Measurements from ENCODE around the gene RCAN3.

Gene RCAN3

DNA sequence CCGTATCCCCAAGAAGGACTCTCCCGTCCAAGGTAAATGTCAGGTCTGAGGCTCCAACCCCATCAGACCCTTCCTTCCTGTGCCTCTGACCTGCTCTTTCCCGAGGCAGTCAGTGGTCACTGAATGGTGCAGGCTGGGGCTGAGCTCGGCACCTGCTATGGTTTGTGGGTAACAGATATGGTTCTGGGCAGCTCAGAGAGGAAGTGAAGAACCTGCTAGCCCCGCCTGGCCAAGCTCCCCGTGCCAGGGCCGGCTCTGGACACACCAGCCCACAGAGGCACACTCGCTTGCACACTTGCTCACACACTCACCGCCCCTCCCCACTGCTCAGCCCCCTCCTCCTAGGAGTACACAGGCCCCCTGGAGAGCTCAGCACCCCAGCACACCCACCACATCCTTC lies 69.7 kb downstream of the RCAN3 start:
- DNase-seq (ENCODE audit: low spot score) = no peak
- FAIRE-seq = no peak

DNA sequence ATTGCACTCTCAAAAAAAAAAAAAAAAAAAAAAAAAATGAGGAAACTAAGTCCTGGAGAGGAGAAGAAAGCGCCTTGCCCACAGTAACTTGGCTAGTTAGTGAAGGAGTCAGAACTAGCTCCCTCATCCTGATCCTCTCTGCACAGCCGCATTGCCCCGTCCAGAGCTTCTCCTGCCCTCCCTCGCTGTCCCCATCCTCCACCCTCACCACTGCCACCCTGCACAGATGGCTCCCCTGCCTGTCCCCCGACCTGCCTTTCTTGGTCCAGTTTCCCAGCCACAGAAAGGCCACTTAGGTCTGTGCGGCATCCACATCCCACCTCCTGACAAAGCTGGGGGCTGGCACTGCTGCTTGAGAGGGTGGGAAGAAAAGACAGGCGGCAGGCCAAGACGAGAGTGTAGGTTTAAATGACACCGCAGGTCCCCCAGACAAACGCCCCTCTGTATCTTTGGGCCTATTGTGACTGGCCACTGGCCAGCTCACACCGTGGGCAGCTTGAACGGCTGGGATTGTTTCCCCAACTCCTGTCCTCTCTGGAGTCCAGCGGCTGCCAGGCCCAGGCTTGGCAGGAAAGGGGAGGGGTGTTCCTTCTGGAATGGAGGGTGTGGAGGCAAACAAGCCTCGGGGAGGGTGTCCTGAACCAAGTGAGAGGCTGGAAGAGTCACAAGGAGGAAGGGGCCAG lies 73.4 kb downstream of the RCAN3 start:
- FAIRE-seq = no peak
- no peak for DNase-seq (ENCODE audit: low spot score)

DNA sequence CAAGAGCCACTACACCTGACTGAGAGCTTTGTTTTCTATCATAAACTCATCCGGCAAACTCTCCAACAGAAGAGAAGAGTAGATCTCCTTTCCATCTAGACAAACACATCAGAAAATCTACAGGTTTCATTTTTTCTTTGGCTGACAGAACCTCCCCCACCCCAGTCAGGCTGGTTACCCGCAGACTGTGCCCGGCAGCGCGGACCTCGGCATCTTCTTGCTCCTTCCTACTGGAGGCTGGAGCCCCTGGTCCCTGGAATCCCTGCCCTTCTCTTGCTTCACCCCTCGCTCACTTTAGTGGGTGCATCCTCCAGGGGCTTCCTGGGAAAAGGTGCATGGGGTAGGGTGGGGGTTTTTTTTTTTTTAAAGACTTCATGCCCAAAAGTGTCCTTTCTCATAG lies 76.2 kb downstream of the RCAN3 start:
- DNase-seq (ENCODE audit: low spot score) = no peak
- no peak for FAIRE-seq

DNA sequence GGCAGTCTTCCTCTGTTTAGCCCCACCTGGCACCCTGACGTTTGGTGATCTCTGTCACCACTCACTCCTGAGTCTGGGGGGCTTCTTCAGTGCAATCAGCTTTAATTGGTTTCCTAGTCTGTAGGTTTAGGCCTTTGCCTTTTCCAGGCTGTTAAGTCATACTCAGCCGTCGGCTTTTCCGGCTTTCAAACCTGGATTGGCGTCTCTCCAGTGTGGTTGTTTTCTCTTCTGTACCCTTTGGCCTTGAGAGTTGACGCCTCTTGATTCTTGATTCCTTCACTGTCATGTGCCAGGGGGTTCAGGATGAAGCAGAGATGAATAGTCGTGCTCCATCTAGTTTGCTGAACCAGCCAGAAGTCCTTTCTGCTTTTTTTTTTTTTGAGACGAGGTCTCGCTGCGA lies 78.1 kb downstream of the RCAN3 start:
- no peak for DNase-seq (ENCODE audit: low spot score)
- FAIRE-seq = no peak

DNA sequence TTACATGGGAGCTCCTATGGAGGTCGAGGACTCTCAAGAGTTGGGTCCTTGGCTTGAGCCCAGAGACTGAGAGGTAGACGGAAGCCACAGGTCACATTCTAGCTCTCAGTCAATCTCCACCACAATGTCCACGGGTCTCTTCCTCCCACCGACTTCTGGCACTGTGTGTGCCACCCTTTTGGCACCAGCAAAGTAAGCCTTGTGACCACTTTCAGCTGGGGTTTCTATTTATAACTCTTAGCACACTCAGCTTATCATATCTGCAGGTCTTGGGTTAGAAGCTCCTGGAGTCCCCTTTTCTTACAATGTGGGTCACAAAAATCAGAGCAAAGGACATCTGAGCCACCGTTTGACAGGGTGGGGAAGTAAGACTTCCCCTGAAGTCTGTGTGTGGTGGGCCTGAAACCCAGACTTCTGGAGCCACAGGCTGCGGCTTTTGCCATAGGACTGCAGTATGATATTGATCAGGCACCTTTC lies 81.6 kb downstream of the RCAN3 start:
- FAIRE-seq = no peak

DNA sequence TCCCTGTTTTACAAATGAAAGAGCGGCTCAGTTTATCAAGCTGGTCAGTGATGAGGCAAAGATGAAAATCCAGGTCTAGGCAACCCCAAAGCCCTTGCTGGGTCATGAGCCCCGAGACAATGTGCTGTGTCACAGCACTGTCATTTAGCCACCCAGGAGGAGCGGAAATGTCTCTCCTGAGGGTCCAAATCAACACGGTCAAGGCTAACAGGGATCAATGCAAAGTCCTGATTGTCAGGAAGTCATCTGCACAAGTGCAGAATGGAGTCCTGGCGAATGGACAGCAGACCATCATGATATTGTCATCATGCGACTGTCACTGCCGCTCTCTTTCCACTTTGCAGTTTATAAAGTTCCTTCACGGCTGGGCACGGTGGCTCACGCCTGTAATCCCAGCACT lies 83.5 kb downstream of the RCAN3 start:
- FAIRE-seq (no peak), DNase-seq (ENCODE audit: low spot score) (no peak)

More for the DNA sequence above, 81.6 kb downstream of the RCAN3 start:
- DNase-seq (ENCODE audit: low spot score) = no peak

DNA sequence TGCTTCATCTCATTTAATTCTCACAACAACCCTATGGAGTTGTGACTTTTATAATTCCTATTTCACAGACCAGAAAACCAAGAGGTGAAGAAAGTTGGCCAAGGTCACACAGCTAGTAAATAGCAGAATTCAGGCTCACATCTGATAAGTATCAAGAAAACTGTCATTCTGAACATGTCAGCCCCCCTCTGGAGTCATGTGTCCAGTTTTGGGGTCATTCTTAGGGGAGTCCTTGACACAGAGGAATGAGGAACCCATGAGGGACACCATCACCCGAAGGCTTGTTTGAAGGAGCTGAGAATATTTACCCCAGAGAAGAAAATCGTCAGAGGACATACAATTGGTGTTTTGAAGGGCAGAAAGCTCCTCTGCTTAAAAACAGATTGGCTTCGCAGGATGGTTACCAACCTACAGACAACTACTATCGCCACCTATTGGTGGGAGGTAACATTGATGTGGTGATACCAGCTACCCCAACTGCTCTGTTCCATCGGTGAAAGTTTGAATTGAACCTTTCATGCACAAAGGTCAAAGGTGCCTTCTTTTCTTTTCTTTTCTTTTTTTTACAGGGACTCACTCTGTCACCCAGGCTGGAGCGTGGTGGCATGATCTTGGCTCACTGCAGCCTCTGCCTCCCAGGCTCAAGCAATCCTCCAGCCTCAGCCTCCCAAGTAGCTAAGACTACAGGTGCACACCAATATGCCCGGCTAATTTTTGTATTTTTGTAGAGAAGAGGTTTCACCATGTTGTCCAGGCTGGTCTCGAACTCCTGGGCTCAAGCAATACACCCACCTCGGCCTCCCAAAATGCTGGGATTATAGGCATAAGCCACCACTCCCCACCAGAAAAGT lies 84.6 kb downstream of the RCAN3 start:
- FAIRE-seq (no peak), DNase-seq (ENCODE audit: low spot score) (peak; percentile 60)

DNA sequence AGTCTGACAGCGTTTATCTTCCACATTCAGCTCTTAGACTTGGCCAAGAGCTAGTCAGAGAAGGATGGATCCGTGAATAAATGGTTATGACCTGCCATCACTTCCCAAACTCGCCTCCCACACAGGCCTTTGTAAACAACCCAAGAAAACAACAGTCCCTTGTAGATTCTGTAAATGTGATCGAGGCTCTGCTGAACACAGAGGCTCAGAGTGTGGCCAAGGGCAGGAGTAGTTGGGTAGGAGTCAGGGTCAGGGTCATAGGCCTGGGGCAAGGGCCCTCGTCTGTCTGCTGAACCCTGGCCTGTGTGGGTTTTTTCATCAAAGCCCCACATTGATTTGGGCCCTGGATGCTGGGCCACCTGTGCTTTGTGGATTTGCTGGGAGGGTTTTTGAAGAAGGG lies 85.9 kb downstream of the RCAN3 start:
- DNase-seq (ENCODE audit: low spot score) = no peak
- FAIRE-seq = no peak

DNA sequence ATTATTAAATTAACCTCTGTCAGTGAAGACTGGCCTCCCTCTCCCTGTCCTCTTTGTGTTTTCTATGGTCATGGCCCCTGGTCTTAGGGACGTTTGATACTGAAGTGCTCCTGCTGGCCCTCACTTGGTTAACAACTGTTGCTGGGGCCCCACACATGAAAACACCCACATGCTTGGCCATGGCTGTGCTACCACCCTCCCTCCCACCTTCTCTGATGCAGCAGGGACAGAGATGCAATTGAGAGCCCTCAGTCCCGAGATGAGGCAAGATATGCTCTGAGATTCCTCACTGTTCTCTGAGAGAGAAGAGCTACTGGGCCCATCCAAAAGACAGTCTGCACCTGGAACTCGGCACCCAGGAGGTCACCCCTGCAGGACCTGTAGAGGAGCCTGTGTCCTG lies 86.6 kb downstream of the RCAN3 start:
- FAIRE-seq = no peak

More for the DNA sequence above, 86.6 kb downstream of the RCAN3 start:
- no peak for DNase-seq (ENCODE audit: low spot score)
